Measurements from ENCODE around the gene NVL. TPM values are rescaled to one million over a fixed set of nuclear protein-coding genes. Genes with fewer than 3 reads are reported as not detected.

NVL gene
- total RNA-seq, 4 donors from 2014 or later, result 2.6 to 45.2 (median 28.9) TPM

DNA sequence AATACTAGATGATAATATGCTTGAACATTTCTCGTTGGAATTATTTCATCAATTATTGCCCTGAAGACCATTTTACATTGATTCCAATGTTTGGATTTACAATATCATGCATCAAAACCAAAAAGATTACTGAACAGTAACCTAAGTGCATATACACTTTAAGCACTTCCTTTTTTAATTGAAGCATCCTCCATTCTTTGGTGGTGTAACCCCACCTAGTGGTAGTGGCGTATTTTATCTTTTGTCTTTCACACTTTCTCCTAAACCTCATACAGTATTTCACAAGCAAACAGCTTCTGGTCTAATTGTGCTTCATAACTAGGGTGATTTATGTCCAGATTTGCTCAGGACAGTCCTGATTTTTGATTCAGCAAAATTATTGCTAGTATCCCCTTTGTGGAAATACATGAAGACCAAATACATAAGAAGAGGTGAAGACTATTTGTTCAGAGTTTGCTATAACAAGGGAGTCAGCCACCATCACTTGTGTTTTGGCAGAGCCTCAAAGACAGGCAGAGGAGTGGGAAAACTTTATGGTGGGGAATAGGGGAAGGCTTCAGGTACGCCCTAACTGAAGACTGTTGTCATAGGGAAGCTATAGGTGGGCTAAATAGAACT lies 3.4 kb upstream of the NVL start:
- Histone ChIP-seq H3K9me3 (no peaks in the 10 kb centered on the region), H3K4me1 (peaks cover 0 to 7% of the 10 kb centered on the region in 2 donors), H3K27me3 (no peaks in the 10 kb centered on the region), H3K4me3 (no peak overlapping the region), H3K36me3 (no peaks in the 10 kb centered on the region), H3K27ac (no peak overlapping the region)
- intact Hi-C loops (cut with DNase I; ENCODE audit: low total_unique reads), result loop anchor here (10.0 kb wide), 1 partner anchor 219 kb away; the partner anchor contains the start of gene FBXO28
- DNase-seq, result no peak
- TF ChIP-seq POLR2A (IDR thresholded peaks at IDR 0.05), result no peak
- TF ChIP-seq, protein P1, sequence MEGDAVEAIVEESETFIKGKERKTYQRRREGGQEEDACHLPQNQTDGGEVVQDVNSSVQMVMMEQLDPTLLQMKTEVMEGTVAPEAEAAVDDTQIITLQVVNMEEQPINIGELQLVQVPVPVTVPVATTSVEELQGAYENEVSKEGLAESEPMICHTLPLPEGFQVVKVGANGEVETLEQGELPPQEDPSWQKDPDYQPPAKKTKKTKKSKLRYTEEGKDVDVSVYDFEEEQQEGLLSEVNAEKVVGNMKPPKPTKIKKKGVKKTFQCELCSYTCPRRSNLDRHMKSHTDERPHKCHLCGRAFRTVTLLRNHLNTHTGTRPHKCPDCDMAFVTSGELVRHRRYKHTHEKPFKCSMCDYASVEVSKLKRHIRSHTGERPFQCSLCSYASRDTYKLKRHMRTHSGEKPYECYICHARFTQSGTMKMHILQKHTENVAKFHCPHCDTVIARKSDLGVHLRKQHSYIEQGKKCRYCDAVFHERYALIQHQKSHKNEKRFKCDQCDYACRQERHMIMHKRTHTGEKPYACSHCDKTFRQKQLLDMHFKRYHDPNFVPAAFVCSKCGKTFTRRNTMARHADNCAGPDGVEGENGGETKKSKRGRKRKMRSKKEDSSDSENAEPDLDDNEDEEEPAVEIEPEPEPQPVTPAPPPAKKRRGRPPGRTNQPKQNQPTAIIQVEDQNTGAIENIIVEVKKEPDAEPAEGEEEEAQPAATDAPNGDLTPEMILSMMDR (IDR thresholded peaks at IDR 0.05), result peak; percentile 51 to 69 (median 58)

DNA sequence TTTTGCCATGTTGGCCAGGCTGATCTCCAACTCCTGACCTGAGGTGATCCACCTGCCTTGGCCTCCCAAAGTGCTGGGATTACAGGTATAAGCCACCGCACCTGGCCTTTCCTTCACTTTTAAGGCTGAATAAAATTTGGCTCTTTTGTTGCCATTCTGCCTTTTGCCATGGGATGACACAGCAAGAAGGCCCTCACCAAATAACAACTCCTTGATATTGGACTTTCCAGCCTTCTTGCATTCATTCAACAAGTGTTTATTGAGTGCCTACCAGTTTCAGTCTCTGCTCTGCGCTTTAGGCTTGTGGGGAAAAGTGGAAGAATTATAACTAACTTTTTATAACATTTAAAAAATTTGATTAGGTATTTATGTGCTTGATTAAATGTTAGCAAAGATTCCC lies 1.9 kb upstream of the NVL start:
- intact Hi-C loops (cut with DNase I; ENCODE audit: low total_unique reads), result loop anchor here (10.0 kb wide), 1 partner anchor 217 kb away; the partner anchor contains the start of gene FBXO28
- Histone ChIP-seq H3K27me3 (no peaks in the 10 kb centered on the region), H3K36me3 (no peaks in the 10 kb centered on the region), H3K4me1 (peaks cover 0 to 7% of the 10 kb centered on the region in 2 donors), H3K4me3 (no peak overlapping the region), H3K9me3 (no peaks in the 10 kb centered on the region), H3K27ac (no peak overlapping the region)
- TF ChIP-seq POLR2A (IDR thresholded peaks at IDR 0.05), result no peak
- TF ChIP-seq, protein P1 (IDR thresholded peaks at IDR 0.05), result no peak
- DNase-seq, result no peak

DNA sequence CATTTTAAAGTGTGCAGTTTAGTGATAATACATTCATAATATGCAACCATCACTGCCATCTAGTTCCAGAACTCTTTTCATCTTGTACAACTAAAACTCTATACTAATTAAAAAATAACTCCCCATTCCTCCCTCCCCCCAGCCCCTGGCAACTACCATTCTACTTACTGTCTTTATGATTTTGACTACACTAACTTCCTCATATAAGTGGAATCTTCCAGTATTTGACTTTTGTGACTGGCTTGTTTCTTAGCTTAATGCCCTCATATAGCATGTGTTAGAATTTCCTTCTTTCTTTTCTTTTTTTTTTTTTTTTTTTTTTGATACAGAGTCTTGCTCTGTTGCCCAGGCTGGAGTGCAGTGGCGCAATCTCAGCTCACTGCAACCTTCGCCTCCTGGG lies 1.4 kb upstream of the NVL start:
- Histone ChIP-seq H3K36me3 (no peaks in the 10 kb centered on the region), H3K4me3 (no peak overlapping the region), H3K27ac (no peak overlapping the region), H3K9me3 (no peaks in the 10 kb centered on the region), H3K4me1 (peaks cover 0 to 7% of the 10 kb centered on the region in 2 donors), H3K27me3 (no peaks in the 10 kb centered on the region)
- intact Hi-C loops (cut with DNase I; ENCODE audit: low total_unique reads), result loop anchor here (10.0 kb wide), 1 partner anchor 217 kb away; the partner anchor contains the start of gene FBXO28
- no peak for DNase-seq
- TF ChIP-seq, protein P1 (IDR thresholded peaks at IDR 0.05), result no peak
- TF ChIP-seq POLR2A (IDR thresholded peaks at IDR 0.05), result no peak

DNA sequence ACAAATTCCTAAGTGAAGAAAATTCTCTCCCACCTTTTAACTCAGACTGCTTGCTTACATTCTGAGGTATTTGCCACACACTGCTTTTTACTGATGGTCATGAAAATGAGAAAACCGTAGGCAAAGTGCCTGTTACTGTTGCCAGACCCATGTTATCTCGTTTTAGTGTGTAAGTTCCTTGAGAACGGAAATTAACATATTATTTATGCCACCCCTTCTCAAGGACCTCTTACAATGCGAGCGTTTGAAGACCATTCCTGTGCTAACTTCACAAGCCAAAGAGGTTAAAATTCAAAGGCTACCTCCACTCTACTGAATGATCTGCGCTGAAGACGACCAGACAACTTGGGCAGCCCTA lies 509 bp downstream of the NVL start:
- H3K27me3 ChIP-seq, result no peaks in the 10 kb centered on the region
- no peaks in the 10 kb centered on the region for H3K9me3 ChIP-seq
- intact Hi-C loops (cut with DNase I; ENCODE audit: low total_unique reads), result no loop called here
- H3K4me1 ChIP-seq, result peaks cover 0 to 7% of the 10 kb centered on the region in 2 donors
- H3K4me3 ChIP-seq, result peak overlapping the region; percentile 53 to 74
- no peak for DNase-seq
- peak overlapping the region; percentile 86 to 97 for H3K27ac ChIP-seq
- TF ChIP-seq, protein P1 (IDR thresholded peaks at IDR 0.05), result no peak
- no peak for TF ChIP-seq POLR2A (IDR thresholded peaks at IDR 0.05)
- no peaks in the 10 kb centered on the region for H3K36me3 ChIP-seq

DNA sequence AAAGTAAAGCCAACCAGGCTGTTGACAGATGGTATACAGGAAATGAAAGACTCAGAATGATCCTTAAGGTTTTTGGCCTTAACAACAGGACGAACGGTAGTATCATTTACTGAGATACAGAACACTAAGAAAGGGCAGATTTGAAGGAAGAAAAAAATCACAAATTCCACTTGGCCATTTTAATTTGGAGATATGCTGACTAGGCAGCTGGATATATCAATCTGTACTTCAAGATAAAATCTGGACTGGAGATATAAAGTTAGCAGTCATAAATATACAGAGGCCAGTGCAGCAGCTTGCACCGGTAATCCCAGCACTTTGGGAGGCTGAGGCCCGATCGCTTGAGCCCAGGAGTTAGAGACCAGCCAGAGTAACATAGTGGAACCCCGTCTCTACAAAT lies 1.3 kb downstream of the NVL start:
- no peak for DNase-seq
- H3K4me3 ChIP-seq, result no peak overlapping the region
- TF ChIP-seq, protein P1 (IDR thresholded peaks at IDR 0.05), result no peak
- TF ChIP-seq POLR2A (IDR thresholded peaks at IDR 0.05), result no peak
- H3K27ac ChIP-seq, result no peak overlapping the region
- no peaks in the 10 kb centered on the region for H3K9me3 ChIP-seq
- H3K36me3 ChIP-seq, result no peaks in the 10 kb centered on the region
- no peaks in the 10 kb centered on the region for H3K27me3 ChIP-seq
- intact Hi-C loops (cut with DNase I; ENCODE audit: low total_unique reads), result no loop called here
- H3K4me1 ChIP-seq, result peaks cover 0 to 7% of the 10 kb centered on the region in 2 donors

Data from uterus (tissue), 4 donors.